ENCODE data around the gene KISS1R. TPM values are rescaled to one million over a fixed set of nuclear protein-coding genes. Genes with fewer than 3 reads are reported as not detected.

Gene KISS1R
- total and polyA plus RNA-seq, 2 of the 4 experiments (the other 2 are of a cell fraction): not detected

DNA sequence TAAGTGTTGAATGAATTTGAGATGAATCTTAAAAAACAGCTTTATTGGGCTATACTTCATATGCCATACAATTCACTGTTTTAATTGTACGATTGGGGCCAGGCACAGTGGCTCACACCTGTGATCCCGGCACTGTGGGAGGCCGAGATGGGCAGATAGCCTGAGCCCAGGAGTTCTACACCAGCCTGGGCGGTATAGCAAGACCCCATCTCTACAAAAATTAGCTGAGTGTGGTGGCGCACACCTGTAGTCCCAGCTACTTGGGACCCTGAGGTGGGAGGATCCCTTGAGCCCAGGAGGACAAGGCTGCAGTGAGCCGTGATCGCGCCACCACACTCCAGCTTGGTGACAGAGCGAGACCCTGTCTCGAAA, 19.0 kb downstream of the KISS1R start:
- Histone ChIP-seq H3K4me1 (ENCODE audit: control insufficient read depth, insufficient read depth, low read length) (peaks cover 33% of the 10 kb centered on the region), H3K4me2 (ENCODE audit: low read depth, low read length) (no peak overlapping the region), H3K27ac (ENCODE audit: insufficient read depth, low read length) (no peak overlapping the region), H3K4ac (ENCODE audit: low read depth, low read length) (no peak overlapping the region), H3K27me3 (ENCODE audit: control insufficient read depth, insufficient read depth, low read length) (no peaks in the 10 kb centered on the region), H3K23ac (ENCODE audit: low read depth, low read length) (no peak overlapping the region; the same call in 1 of the 2 replicates), H3K18ac (ENCODE audit: low read depth, low read length) (no peak overlapping the region), H3K14ac (replicated peaks; ENCODE audit: low read depth, low read length) (no peak overlapping the region), H4K8ac (ENCODE audit: low read depth in 2 of 2, low read length in 2 of 2) (no peak overlapping the region), H2BK15ac (ENCODE audit: low read depth, low read length) (no peak overlapping the region), H3K36me3 (ENCODE audit: control insufficient read depth, insufficient read depth, low read length) (peaks cover 49% of the 10 kb centered on the region), H4K5ac (ENCODE audit: low read depth, low read length) (no peak overlapping the region), H3K4me3 (ENCODE audit: insufficient read depth, low read depth, low read length) (no peak overlapping the region), H2AFZ (replicated peaks; ENCODE audit: low read length, poor library complexity) (no peak overlapping the region), H4K91ac (ENCODE audit: insufficient read depth, low read depth, low read length) (no peak overlapping the region), H3K79me1 (ENCODE audit: low read depth in 1 of 2, low read length in 2 of 2) (peaks cover 35 to 70% of the 10 kb centered on the region in 2 experiments), H2AK9ac (replicated peaks; ENCODE audit: low read depth, low read length, poor library complexity) (no peak overlapping the region), H3K56ac (ENCODE audit: extremely low read depth, insufficient read depth, low read length) (no peak overlapping the region), H2BK5ac (ENCODE audit: low read depth, low read length, poor library complexity, severe bottlenecking) (no peak overlapping the region), H3K9me3 (ENCODE audit: control insufficient read depth, insufficient read depth, low read length) (no peaks in the 10 kb centered on the region), H3K9ac (ENCODE audit: low read depth, low read length) (no peak overlapping the region), H2AK5ac (ENCODE audit: low read depth, low read length) (no peak overlapping the region), H2BK120ac (ENCODE audit: low read depth, low read length) (no peak overlapping the region), H2BK20ac (ENCODE audit: low read depth, low read length) (no peak overlapping the region), H4K20me1 (ENCODE audit: insufficient read depth, low read length) (peaks cover 53% of the 10 kb centered on the region), H3K9me1 (ENCODE audit: insufficient read depth, low read length) (peaks cover 11% of the 10 kb centered on the region)
- in situ Hi-C loops (cut with MboI; ENCODE audit: low sequenced_read_pairs) (no loop called here), dilution Hi-C loops (cut with HindIII; ENCODE audit: low sequenced_read_pairs, unreplicated experiment) (no loop called here), intact Hi-C loops (cut with micrococcal nuclease) (no loop called here)
- WGBS, 2 experiments (ENCODE audit: extremely low coverage in 2 of 2, insufficient read length in 1 of 2): 100% methylated on average over 5 of the region's 10 CpGs; no CpG with 5 or more reads in 1 of the 2 experiments
- no TSS peak for BruUV-seq (replicated peaks)
- CTCF ChIA-PET: no interaction called here
- no peak for TF ChIP-seq NFE2L2 (IDR thresholded peaks at IDR 0.05; ENCODE audit: low read depth, low read length)
- TF ChIP-seq RAD21 (IDR thresholded peaks at IDR 0.05; ENCODE audit: low read length): no peak
- TF ChIP-seq, protein P1, sequence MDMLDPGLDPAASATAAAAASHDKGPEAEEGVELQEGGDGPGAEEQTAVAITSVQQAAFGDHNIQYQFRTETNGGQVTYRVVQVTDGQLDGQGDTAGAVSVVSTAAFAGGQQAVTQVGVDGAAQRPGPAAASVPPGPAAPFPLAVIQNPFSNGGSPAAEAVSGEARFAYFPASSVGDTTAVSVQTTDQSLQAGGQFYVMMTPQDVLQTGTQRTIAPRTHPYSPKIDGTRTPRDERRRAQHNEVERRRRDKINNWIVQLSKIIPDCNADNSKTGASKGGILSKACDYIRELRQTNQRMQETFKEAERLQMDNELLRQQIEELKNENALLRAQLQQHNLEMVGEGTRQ (IDR thresholded peaks at IDR 0.05; ENCODE audit: low read depth, low read length): no peak
- TF ChIP-seq CEBPB (IDR thresholded peaks at IDR 0.05; ENCODE audit: low read depth, low read length): no peak
- POLR2A ChIA-PET (ENCODE audit: unreplicated experiment): no interaction called here
- ATAC-seq (ENCODE audit: low read depth): no peak
- no peak for DNase-seq

All from IMR-90 (cell line).